Measurements from ENCODE around the gene LPAR1.
"Not testable (repeated sequence)": the region's sequence is repeated elsewhere in the genome, so short reads cannot be mapped to it uniquely, and the experiment has no call there.

Gene LPAR1

GRCh38 chr9:110856772-110857171 is 181.5 kb downstream of the LPAR1 start:
- DNase-seq = no peak

GRCh38 chr9:110850401-110851135 is 187.7 kb downstream of the LPAR1 start:
- no peak for DNase-seq

GRCh38 chr9:110847671-110848070 is 190.6 kb downstream of the LPAR1 start:
- DNase-seq = no peak

- no peak for DNase-seq
Observed at GRCh38 chr9:110846215-110846614, 192.1 kb downstream of the LPAR1 start.

GRCh38 chr9:110844121-110844520 is 194.1 kb downstream of the LPAR1 start:
- no peak for DNase-seq

- no peak for DNase-seq
Observed at GRCh38 chr9:110842986-110843385, 195.3 kb downstream of the LPAR1 start.

GRCh38 chr9:110842169-110842568 is 196.1 kb downstream of the LPAR1 start:
- DNase-seq = no peak

- no peak for DNase-seq
Observed at GRCh38 chr9:110837401-110838005, 200.8 kb downstream of the LPAR1 start.

GRCh38 chr9:110835859-110836271 is 202.4 kb downstream of the LPAR1 start:
- DNase-seq = no peak

- DNase-seq = peak; percentile 31
Observed at GRCh38 chr9:110835404-110835803, 202.9 kb downstream of the LPAR1 start.

- DNase-seq = no peak
Observed at GRCh38 chr9:110832926-110833325, 205.3 kb downstream of the LPAR1 start.

- no peak for DNase-seq
Observed at GRCh38 chr9:110830495-110830894, 207.8 kb downstream of the LPAR1 start.

GRCh38 chr9:110828264-110828663 is 210.0 kb downstream of the LPAR1 start:
- peak; percentile 75 for DNase-seq

- DNase-seq = not testable (repeated sequence)
Observed at GRCh38 chr9:110826400-110826799, 211.9 kb downstream of the LPAR1 start.

- no peak for DNase-seq
Observed at GRCh38 chr9:110825950-110826349, 212.3 kb downstream of the LPAR1 start.

GRCh38 chr9:110825129-110825528 is 213.1 kb downstream of the LPAR1 start:
- not testable (repeated sequence) for DNase-seq

Data from eye (tissue), 1 donor.